Stomach (tissue), 4 donors: ENCODE measurements around the gene KCNT1.

Experiments used
- CTCF ChIP-seq, 7 experiments: fragments of 450-650 bp in 4 of 7; fragments of 200-600 bp in 3 of 7; sonication (generic) in 3 of 7; IDR thresholded peaks; one replicate each; pipeline ENCODE4 v1.5.1; 2016 to 2019; ENCODE audit warnings: antibody characterized with exemption in 7 of 7, control low read depth in 2 of 7, mild to moderate bottlenecking in 1 of 7
- EP300 ChIP-seq: sonication (generic); formaldehyde crosslinking; IDR thresholded peaks from one replicate; pipeline ENCODE4 v1.6.1; 2017; ENCODE audit warnings: antibody characterized with exemption
- POLR2A ChIP-seq, 4 donors: fragments of 450-650 bp; IDR thresholded peaks; one replicate each; pipeline ENCODE4 v1.6.1; 2016; ENCODE audit warnings: antibody characterized with exemption in 4 of 4, control low read depth in 2 of 4, mild to moderate bottlenecking in 1 of 4, moderate library complexity in 1 of 4
- POLR2AphosphoS5 ChIP-seq, 3 donors: sonication (generic); formaldehyde crosslinking; IDR thresholded peaks; one replicate each; pipeline ENCODE4 v1.6.1; 2016; ENCODE audit warnings: antibody characterized with exemption in 3 of 3

DNA sequence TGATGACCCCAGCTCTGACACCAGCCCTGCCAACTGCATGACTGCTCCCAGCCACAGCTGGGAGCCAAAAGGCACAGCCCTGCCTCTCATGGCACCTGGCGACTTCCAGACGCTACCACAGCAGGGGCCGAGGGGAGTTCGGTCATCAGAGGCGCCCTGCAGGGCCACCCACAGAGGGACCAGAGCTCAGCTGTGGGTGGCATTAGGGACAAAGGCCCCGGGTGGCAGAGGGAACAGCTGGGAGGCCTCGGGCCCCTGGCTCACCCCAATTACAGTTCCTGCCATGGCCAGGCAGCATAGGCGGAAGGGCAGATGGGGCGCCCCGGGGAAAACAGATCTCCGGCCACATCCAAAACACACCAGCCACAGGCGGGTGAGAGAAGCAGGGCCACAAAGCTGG is 6.3 kb upstream of the KCNT1 start:
- TF ChIP-seq POLR2A (IDR thresholded peaks at IDR 0.05) = no peak
- TF ChIP-seq CTCF (IDR thresholded peaks at IDR 0.05) = no peak
- TF ChIP-seq POLR2AphosphoS5 (IDR thresholded peaks at IDR 0.05) = no peak
- no peak for TF ChIP-seq EP300
